Colonic mucosa (tissue), 4 donors: Measurements from ENCODE around the gene SDHB. TPM values are rescaled to one million over a fixed set of nuclear protein-coding genes. Genes with fewer than 3 reads are reported as not detected.

Experiments
- DNase-seq: peaks from one replicate; pipeline ENCODE4 v3.0.0-alpha.2; 2020
- H3K27ac ChIP-seq: fragments of 200-600 bp; one replicate; pipeline ENCODE4 v1.8.0; 2021
- H3K27me3 ChIP-seq: fragments of 200-600 bp; one replicate; pipeline ENCODE4 v1.8.0; 2021
- H3K36me3 ChIP-seq: fragments of 200-600 bp; one replicate; pipeline ENCODE4 v1.8.0; 2021
- H3K4me1 ChIP-seq: fragments of 200-600 bp; one replicate; pipeline ENCODE4 v1.8.0; 2021; ENCODE audit warnings: mild to moderate bottlenecking
- H3K4me3 ChIP-seq: fragments of 200-600 bp; one replicate; pipeline ENCODE4 v1.8.0; 2021
- H3K9ac ChIP-seq, 2 donors: one replicate each; pipeline ENCODE4 v1.7.0; 2013; ENCODE audit warnings: control low read depth in 2 of 2, low read depth in 2 of 2, low read length in 2 of 2
- H3K9me3 ChIP-seq: fragments of 200-600 bp; one replicate; pipeline ENCODE4 v1.8.0; 2021
- intact Hi-C: fragments of 100-400 bp; cut with DNase I; formaldehyde crosslinking; loops from one replicate; pipeline ENCODE4 v1.14.1; 2022
- total RNA-seq, 2 donors: library from RNA; stranded (reverse); fragmentation: NEBNext Ultra II Directional in 1 of 2; extraction: Animal tissue kit (Norgen Biotek cat#: 25700) in 1 of 2; gene quantifications; one replicate each; pipeline ENCODE4 v1.2.1, GENCODE V29; 2021
- TF ChIP-seq, protein P1 (sequence below): fragments of 200-600 bp; IDR thresholded peaks from one replicate; pipeline ENCODE4 v1.8.0; 2022; ENCODE audit warnings: antibody characterized with exemption, mild to moderate bottlenecking
- donor health status: healthy.
- donor health status: DM: no; HTN: no; CAD: no.
- donor health status: DM: no; HTN: no; CAD: no.

SDHB gene
- total RNA-seq: 100 to 1,000 TPM; 208 to 229 TPM

- Histone ChIP-seq H3K9me3 (no peaks in the 10 kb centered on the region), H3K27me3 (no peaks in the 10 kb centered on the region), H3K27ac (peak within 1 kb of the TSS; percentile 68), H3K9ac (peak within 1 kb of the TSS; percentile 85 to 97), H3K4me1 (peaks cover 9% of the 10 kb centered on the region), H3K4me3 (peak within 1 kb of the TSS; percentile 64), H3K36me3 (no peaks in the 10 kb centered on the region)
- TF ChIP-seq, protein P1, sequence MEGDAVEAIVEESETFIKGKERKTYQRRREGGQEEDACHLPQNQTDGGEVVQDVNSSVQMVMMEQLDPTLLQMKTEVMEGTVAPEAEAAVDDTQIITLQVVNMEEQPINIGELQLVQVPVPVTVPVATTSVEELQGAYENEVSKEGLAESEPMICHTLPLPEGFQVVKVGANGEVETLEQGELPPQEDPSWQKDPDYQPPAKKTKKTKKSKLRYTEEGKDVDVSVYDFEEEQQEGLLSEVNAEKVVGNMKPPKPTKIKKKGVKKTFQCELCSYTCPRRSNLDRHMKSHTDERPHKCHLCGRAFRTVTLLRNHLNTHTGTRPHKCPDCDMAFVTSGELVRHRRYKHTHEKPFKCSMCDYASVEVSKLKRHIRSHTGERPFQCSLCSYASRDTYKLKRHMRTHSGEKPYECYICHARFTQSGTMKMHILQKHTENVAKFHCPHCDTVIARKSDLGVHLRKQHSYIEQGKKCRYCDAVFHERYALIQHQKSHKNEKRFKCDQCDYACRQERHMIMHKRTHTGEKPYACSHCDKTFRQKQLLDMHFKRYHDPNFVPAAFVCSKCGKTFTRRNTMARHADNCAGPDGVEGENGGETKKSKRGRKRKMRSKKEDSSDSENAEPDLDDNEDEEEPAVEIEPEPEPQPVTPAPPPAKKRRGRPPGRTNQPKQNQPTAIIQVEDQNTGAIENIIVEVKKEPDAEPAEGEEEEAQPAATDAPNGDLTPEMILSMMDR: no peak
- intact Hi-C loops: no loop called here
- peak; percentile 99 for DNase-seq
These were observed at the start of gene SDHB for GRCh38 chr1:17053685-17054410. TSS of gene SDHB (minus strand) at chr1:17054032. CDS start at chr1:17054019, 13 bp downstream.

DNA sequence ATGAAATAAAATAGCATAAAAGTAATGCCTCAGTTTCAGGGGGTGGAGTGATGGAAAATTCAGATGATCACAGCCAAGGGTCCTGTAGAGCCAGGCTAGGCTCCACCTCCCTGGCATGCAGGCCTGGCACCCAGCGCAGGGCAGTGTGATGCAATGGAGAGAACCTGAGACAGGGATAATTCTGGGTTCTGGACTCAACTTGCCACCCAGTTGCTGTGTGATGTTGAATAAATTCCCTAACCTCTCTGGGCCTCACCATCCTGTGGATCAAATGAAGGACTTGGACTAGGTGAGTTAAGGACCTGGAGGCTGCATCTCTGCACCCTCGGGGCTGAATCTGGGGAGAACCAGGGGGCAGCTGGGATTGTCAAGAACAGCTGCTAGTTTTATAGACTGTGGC is 48.4 kb upstream of the SDHB start:
- DNase-seq: no peak
- Histone ChIP-seq H3K9me3 (no peaks in the 10 kb centered on the region), H3K4me1 (no peaks in the 10 kb centered on the region), H3K27me3 (no peaks in the 10 kb centered on the region), H3K4me3 (no peak overlapping the region), H3K36me3 (no peaks in the 10 kb centered on the region), H3K9ac (no peak overlapping the region), H3K27ac (no peak overlapping the region)
- TF ChIP-seq, protein P1: no peak
- intact Hi-C loops: no loop called here

DNA sequence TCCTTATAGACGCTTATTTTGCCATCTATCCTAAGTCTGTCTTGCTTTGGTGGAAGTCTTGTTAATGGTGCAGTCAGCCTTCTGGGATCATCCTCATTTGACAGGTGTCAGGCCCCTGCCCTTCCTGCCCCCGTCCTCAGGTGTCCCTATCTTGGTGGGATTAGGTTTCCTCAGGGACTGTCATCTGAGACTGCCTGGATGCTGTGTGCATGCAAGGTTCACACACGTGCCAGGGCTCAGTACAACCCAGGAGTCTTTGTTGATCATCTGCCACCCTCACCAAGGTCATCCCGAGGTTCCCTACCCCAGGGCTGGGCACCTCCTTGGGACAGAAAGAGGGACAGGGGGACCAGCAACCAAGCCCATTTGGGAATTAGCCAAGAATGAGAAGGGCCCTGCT is 47.4 kb upstream of the SDHB start:
- no peaks in the 10 kb centered on the region for H3K36me3 ChIP-seq
- H3K27me3 ChIP-seq: no peaks in the 10 kb centered on the region
- intact Hi-C loops: no loop called here

DNA sequence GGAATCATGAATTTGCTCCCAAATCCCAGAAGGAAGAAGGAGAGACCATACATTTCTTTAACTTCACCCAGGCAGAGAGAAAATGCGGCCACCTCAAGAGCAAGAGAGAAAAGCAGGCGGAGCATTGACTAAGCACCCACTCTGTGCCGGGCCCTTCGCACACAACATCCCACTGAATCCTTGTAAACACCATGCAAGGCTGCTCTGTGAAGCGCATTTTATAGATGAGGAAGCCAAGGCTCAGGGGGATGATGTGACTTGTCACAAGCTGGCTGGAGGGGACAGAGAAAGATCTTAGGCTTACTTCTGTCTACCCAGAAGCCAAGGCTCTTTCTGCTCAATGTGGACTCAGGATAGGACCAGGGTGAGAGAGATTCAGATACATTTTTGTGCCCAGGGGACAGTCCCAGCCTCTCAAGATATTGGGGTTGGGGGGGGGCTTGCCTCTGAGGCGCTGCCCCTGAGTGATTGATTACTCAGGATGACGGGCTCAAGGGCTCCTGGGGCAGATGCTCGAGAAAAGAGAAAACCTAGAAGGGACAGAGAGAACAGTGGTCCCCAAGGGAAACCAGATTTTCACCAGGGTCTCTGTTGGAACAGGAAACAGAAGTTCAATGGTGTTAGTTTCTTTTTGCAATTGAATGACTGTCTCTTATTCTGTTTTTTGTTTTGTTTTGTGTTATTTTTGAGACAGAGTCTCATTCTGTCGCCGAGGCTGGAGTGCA is 45.9 kb upstream of the SDHB start:
- Histone ChIP-seq H3K36me3 (no peaks in the 10 kb centered on the region), H3K9me3 (no peaks in the 10 kb centered on the region), H3K27ac (no peak overlapping the region), H3K4me1 (no peaks in the 10 kb centered on the region), H3K27me3 (no peaks in the 10 kb centered on the region), H3K4me3 (no peak overlapping the region), H3K9ac (no peak overlapping the region)
- intact Hi-C loops: no loop called here
- no peak for DNase-seq
- TF ChIP-seq, protein P1: no peak

More for the DNA sequence above, 47.4 kb upstream of the SDHB start:
- no peaks in the 10 kb centered on the region for H3K4me1 ChIP-seq
- DNase-seq: no peak
- H3K9ac ChIP-seq: no peak overlapping the region
- H3K4me3 ChIP-seq: no peak overlapping the region
- H3K9me3 ChIP-seq: no peaks in the 10 kb centered on the region
- TF ChIP-seq, protein P1: no peak
- H3K27ac ChIP-seq: no peak overlapping the region

DNA sequence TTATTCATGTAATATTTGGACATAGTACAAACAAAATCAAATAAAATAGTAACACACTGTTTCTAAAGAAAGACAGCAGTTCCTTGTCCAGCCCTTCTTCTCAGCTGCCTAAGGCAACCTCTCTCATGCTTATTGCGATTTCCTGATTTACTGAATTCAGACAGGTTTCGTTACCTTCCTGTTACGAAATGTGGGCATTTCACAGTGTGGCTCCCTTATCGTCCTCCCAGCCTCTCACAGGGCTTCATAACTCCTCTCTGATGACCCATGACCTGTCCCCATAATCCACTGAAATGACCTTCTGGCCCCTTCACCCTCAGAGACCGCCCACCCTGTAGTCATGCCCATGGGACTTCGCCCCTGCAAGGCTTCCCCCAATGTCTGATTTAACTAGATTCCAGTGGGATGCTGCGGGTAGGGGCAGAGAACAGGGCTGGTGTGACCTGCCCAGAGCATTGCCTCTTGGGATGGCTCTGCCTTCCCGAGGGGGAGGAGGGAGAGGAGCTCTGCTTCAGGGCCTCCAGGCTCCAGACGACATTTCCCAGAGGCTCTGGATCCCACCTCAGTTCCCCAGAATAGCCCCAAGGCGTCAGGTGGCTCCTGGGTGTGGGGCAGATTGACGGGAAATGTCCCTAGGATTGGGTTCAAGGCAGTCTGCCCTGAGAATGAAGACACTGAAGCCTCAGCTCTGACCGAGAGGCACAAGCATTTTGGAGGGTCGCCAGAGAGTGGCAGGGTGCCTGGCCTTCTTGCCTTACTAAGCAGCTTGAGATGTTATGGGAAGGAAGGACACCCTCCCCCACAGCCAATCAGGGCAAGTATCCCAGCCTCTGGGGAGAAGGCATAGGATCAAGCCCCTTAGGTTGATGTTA is 44.9 kb upstream of the SDHB start:
- H3K9me3 ChIP-seq: no peaks in the 10 kb centered on the region
- no peak overlapping the region for H3K4me3 ChIP-seq
- H3K4me1 ChIP-seq: no peaks in the 10 kb centered on the region
- no peak overlapping the region for H3K27ac ChIP-seq
- no peaks in the 10 kb centered on the region for H3K27me3 ChIP-seq
- intact Hi-C loops: no loop called here
- no peak for DNase-seq
- no peak overlapping the region for H3K9ac ChIP-seq
- TF ChIP-seq, protein P1: no peak
- no peaks in the 10 kb centered on the region for H3K36me3 ChIP-seq
